ENCODE data around the gene LAMA3.

DNA sequence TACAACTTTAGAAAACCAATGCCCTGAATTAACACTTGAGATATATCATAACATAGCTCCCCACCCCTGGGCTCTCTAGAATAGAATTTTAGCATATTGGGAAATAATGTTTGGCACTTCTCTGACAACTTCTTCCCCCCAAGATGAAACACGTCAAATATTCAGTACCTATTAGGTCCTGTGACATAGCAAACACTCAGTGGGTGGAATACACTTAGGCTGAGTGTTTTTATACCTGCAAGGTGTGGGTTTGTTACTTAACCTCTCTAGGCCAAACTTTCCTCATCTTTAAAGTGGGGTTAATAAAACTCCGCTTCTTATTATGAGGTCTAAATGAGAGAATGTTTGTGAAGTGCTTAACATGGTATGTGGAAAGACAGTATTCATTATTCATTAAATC is 56.1 kb downstream of the LAMA3 start:
- TF ChIP-seq, protein P1, sequence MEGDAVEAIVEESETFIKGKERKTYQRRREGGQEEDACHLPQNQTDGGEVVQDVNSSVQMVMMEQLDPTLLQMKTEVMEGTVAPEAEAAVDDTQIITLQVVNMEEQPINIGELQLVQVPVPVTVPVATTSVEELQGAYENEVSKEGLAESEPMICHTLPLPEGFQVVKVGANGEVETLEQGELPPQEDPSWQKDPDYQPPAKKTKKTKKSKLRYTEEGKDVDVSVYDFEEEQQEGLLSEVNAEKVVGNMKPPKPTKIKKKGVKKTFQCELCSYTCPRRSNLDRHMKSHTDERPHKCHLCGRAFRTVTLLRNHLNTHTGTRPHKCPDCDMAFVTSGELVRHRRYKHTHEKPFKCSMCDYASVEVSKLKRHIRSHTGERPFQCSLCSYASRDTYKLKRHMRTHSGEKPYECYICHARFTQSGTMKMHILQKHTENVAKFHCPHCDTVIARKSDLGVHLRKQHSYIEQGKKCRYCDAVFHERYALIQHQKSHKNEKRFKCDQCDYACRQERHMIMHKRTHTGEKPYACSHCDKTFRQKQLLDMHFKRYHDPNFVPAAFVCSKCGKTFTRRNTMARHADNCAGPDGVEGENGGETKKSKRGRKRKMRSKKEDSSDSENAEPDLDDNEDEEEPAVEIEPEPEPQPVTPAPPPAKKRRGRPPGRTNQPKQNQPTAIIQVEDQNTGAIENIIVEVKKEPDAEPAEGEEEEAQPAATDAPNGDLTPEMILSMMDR (IDR thresholded peaks at IDR 0.05; ENCODE audit: low read depth, low read length, missing input control) = no peak
- TF ChIP-seq SP1 (IDR thresholded peaks at IDR 0.05) = no peak
